HG03025 (cell line): ENCODE measurements around the gene CFAP157.

Experiments
- ATAC-seq: cut with Tn5 transposase; IDR thresholded peaks from one replicate; pipeline ENCODE4 v1.9.1; 2021; ENCODE audit warnings: mild to moderate bottlenecking, moderate library complexity; ENCODE audit not compliant: unreplicated experiment, low FRiP score

The CFAP157 gene

DNA sequence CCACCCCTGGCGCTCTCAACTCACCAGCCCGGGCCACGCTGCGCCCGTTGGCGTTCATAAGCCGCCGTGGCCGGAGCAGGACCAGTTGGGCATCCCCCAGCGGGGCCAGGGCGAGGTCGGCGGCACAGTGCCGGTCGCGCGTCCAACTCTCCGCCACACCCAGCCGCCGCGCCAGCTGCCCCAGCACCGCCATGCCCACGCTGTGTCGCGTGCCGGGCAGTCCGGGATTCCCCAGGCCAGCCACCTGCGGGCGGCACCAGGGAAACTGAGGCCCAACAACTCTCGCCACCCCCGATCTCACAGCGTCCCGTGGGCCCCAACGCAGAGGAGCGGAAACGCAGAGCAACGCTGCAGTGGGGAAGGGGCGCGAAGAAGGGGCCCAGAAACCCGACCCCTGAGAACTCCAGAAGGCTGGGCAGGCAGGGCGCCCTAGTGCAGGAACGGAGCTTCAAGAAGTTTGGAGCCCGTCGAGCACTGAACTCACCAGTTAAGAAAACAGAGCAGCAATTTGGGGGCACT, 8.2 kb downstream of the CFAP157 start:
- peak; percentile 10 for ATAC-seq

DNA sequence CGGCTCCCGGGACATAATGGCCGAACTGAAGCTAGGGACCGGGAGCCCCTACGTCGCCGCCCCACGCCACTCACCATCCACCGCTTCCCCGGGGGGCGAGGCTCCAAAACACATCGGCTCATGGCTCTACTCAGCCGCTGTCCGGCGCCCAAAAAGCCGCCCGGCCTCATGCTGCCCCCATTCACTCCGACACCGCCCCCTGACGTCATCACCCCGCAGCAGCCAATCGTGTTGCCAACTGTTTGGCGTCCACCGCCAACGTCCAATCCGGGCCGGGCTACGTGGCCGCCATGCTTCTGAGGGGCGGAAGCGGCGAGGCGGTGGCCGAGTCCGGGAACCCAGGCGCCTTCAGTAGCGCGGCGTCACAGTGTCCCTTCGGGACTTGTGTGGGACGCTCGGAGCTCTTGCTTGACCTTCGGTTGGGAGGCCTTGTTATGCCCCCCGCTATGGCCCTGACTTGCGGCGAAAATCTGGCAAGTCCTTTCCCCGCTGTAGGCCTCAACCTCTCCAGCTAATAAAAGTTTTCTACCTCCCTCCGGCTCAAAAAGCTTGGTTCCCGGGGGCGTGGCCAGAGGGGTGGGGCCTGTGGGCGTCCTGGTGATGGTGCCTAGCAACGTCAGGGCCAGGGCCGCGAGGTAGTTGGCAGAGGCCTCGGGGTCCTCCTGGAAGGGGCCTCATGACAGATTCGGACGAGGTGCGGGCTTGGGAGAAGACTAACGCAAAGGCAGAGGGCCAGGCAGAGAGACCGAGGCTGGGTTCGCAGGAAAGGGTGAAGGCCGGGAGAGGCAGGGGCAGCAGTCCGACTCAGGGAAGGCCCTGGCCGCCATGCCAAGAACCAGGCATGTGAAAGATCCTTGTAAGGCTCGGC, 8.9 kb downstream of the CFAP157 start, which contains the start of the genes PTRH1 and TTC16:
Gene PTRH1 (minus strand): TSS at position 194 of the 868 bp plus-strand sequence. CDS start 24 bp downstream, at position 170.
Gene TTC16 (plus strand): TSS at position 610 of the 868 bp plus-strand sequence. CDS start 67 bp downstream, at position 677.
- ATAC-seq, result peak; percentile 89

DNA sequence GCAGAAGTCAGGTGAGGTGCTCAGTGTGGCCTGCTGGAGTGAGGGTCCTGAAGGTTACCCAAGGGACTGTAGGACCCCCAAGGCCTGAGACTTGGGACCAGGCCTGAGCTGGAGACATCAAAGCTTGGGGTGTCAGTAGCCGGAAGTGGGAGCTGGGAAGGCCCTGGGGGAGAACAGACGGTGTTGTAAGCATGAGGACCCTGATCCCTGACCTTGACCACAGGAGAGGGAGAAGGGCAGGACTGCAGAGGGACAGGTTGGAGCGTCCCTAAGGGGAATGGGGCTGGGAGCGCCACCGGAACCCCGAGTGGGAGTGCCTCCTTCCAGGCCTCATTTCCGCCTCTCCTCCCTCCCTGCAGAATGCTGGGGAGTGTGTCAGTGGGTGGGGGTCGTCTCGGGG, 9.6 kb downstream of the CFAP157 start:
- ATAC-seq, result no peak

DNA sequence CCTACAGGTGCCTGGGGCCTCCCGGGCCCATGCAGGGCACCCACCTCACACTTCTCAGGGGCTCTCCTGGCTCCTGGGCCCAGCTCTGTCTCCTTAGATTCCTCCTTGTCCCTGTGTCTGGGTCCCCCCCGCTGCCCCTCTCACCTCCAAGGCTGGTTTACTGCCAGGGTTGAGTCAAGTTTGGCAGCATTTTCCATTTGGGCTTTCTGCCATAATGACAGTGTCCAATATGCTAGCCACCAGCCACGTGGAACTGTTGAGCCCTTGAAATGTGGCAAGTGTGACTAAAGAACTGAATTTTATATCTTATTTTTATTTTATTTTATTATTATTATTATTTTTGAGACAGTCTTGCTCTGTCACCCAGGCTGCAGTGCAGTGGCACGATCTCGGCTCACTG, 11.0 kb downstream of the CFAP157 start:
- ATAC-seq, result no peak

DNA sequence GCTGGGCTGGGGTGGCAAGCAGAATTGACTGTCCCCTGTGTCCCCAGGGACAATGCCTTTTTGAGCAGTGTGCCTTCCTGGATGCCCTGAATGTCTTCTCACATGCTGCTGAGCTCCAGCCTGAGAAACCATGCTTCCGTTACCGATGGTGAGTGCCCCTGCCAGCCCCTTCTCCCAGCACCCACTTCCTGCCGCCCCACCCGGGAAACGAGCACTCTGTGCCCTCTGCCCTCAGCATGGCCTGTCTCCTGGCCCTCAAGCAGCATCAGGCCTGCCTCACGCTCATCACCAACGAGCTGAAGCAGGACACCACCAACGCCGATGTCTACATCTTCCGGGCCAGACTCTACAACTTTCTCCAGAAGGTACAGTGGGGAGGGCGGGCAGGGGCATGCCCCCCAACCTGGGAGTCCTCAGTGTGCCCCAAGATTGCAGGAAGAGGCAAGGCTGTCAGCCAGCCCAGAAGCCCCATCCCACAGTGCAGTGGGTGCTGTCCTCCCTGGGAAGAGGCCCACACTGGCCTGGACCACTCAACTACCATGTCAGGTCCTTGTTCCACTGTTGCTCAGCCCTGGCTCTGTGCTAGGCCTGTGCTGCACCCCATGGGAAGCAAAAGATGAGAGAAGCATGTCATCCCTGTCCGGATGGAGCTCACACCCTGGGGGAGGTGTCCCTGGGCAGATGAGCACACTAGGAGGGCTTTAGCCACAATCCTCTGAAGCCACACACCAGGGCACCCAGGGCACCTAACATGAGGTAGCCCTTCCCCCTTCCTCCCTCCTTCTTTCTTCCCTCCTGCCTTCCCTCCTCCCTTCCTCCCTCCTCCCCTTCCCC, 13.5 kb downstream of the CFAP157 start:
- no peak for ATAC-seq

DNA sequence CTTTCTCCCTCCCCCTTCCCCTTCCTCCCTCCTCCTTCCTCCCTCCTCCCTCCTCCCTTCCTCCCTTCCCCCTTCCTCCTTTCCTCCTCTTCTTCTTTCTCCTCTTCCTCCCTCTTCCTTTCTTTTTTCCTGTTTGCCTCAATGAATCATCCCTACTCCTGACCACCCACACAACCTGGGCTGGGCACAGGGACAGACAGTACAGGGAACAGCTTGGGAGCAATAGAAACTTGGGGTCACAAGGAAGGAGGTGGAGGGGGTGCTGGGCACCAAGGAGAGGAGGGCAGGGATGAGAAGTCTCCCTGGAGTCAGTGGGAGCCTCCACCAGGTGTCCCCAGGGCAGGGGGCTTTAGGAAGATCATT, 14.1 kb downstream of the CFAP157 start:
- no peak for ATAC-seq

DNA sequence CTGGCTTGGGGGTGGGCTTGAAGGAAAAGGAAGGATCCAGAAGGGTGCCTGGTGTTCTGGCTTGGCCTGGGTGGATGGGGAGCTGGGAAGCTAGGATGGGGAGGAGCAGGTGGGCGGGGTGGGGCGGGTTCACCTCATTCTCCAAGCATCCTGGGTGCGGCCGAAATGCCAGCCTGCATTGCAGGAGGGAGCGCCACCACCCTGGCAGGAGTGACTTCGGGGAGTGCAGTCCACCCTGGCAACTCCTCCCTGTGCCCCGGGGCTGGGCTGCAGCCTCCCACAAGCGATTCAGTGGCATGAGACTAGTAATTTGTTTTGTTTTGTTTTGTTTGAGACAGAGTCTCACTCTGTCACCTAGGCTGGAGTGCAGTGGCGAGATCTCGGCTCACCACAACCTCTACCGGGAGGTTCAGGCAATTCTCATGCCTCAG, 14.6 kb downstream of the CFAP157 start:
- no peak for ATAC-seq

DNA sequence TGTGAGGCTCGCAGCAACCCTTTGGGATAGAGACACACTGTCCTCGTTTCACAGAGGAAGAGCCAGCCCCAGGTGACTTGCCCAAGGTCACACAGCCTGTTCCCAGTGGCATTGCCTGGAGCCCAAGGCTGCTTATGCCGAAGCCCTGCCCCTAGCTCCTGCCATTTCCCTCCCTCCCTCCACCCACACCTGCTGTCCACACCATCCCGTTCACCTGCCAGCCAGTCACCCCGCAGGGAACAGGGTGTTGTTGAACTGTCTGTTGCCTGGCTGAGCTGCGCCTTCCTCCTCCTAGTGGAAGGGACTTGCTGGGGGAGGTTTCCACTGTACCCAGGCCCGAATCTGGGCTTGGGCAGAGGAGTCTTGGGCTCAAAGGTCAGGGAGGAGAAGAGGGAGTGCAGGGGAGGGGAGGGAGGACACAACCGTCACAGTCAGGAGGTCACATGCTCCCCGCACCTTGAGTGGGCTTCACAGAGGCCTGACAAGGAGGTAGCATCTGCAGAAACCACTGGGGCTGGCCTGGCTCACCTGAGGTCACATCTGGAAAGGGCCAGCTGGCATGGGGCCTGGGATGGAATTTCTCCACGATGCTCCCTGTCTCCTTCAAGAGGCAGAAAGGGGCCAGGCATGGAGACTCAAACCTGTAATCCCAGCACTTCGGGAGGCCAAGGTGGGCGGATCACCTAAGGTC, 15.4 kb downstream of the CFAP157 start:
- no peak for ATAC-seq

DNA sequence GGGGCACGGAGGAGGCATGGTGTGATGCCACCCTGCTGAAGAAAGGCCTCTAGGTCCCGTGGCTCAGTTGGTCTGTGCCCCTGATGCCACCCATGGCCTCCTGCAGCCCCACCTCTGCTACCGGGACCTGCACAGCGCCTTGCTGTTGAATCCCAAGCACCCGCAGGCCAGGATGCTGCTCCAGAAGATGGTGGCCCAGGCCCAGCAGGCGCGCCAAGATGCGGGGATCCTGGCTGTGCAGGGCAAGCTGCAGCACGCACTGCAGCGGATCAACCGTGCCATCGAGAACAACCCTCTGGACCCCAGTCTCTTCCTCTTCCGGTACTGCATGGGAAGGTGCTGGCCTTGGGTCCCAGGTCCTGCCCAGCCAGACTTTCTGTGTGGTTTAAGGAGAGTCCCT, 16.2 kb downstream of the CFAP157 start:
- ATAC-seq, result no peak

DNA sequence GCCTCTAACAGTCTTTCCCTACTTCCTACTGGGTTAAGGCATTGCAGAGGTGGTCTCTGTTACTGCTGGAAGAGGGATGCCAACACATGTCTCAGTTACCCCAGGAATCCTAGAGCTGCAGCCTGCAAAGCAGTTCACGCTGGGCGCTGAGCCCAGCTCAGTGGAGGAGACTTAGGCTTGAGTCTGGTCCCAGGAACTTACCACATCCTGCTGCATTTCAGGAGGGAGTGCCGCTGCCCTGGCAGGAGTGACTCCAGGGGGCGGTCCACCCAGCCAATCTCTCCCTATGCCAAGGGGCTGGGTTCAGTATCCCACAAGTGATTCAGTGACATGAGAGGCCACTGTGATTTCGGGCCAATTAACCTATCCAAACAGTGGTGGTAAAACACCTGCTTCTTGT, 16.7 kb downstream of the CFAP157 start:
- no peak for ATAC-seq

DNA sequence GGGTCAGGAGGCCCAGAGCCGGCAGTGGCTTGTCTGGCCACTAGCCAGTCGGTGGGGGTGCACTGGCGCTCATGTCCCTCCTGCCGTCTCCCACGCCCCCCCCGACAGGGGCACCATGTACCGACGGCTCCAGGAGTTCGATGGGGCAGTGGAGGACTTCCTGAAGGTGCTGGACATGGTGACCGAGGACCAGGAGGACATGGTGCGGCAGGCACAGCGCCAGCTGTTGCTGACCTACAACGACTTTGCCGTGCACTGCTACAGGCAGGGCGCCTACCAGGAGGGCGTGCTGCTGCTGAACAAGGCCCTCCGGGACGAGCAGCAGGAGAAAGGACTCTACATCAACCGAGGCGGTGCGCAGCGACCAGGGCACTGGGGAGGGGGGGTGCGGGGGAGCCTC, 17.2 kb downstream of the CFAP157 start:
- no peak for ATAC-seq

DNA sequence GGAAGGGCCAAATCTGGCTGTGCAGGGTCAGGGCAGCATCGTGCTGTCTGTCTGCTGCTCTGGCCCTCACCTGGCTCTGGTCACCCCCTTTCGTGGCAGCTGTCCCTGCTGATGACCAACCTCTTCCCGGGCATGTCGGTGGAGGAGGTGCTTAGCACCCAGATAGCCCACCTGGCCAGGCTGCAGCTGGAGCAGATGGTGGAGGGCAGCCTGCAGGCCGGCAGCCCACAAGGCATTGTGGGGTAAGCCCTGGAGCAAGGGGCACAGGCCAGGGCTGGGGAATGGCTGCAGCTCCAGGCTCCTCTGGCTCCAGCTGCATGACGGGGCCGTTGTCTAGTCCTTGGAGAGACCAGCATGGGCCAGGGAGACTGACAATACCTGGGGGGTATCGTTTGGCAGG, 20.1 kb downstream of the CFAP157 start:
- no peak for ATAC-seq

DNA sequence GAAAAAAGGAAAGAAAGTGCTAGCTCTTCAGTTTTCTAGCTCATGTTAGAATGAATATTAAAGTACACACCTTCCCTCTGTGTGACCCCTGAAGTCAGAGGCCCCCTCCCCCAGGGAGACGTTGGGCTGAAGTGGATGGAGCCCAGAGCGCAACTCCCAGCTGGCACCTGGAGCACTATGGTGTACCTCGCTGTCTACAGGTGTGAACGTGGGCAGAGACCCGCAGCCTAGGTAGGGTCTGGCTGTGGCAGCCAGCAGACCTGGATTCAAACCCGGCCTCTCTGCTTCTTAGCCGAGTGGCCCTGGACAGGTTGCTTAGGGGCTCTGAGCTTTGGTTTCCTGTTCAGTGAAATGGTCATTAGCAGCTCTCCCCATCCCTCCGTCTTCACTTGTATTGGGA, 22.0 kb downstream of the CFAP157 start:
- no peak for ATAC-seq

DNA sequence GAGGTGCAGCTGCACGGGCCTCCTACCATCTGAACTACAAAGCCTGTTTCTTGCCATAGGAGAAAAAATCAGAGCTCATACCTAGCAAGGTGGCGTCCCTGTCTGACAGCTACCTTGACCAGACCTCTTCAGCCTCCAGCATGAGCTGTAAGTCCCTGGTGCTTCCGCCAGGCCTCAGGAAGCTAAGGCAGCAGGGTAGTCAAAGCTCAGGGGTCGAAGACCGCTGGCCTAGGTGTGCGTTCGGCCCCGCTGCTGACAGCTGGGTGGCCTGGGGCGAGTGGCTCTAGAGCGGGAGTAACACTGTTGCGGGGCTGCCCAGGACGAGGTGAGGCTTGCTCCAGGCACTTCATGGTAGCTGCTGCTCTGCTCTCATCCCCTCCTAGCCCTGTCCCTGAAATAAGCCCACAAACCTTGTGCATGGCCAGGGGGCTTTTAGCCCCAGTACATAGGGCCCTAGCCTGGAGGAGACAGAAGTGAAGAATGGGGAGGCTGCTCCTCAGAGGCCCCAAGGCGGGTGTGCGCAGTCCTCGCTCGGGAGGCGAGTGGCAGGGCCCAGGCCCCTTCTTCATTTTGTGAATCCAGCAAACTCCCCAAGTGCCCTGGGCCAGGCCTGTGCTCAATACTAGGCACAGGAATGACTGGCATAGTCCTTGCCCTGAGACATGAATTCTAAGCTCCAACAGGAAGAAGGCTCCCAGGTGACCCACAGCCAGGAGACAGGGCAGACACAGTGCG, 22.9 kb downstream of the CFAP157 start:
- ATAC-seq, result no peak

DNA sequence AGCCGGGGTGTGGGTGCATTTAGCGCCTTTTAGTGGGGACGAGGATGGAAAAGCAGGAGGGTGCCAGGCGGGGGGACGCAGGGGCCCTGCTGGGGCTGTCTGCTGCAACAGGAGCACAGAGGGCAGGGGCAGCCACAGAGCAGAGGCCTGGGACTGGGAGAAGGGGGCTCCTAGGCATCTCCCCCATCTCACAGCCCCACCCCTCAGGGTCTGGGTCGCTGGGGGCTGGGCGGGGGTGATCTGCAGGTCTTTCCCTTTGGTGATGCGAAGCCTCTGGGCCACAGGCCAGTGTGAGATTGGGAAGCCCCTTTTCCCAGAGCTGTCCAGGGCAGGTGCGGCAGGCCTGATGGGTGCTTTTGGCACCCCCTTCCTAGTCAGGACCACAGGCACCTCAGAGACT, 23.5 kb downstream of the CFAP157 start:
- no peak for ATAC-seq

DNA sequence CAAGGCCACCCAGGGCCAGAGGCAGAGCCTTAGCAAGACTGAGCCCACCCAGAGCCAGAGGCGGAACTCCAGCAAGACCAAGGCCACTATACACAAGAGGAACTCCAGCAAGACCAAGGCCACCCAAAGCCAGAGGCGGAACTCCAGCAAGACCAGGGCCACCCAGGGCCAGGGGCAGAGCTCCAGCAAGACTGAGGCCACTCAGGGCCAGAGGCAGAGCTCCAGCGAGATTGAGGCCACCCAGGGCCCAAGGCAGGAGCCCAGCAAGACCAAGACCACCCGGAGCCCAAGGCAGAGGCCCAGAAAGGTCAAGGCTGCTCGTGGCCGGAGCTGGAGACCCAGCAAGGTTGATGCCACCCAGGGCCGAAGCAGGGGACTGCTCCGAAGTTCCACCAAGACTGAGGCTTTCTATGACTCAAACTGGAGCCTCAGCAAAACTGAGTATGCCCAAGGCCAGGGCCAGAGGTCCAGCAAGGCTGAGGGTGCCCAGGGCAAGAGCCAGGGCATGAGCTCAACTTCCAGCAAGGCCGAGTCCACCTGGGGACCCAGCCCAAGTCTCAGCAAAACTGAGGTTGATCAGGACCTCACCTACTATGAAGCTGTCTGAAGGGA, 24.1 kb downstream of the CFAP157 start:
- ATAC-seq, result no peak

DNA sequence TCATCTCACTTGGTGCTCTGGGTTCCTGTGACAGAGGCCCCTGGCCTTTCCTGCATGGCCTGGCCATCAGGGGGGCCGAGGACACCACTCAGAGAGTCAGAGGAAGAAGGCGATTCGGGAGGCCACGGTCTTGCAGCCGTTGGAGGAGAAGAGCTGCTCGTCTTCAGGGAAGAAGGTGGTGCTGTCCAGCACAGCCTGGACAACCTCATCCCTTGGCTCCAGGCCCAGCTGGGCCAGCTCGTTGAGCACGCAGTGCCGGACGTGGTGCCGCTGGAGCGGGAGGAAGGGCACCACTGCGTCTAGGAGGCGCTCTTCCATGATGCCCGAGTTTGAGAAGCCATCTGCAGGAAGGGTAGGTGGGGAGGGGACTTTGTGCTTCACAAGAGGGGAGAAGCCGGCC, 25.1 kb downstream of the CFAP157 start:
- no peak for ATAC-seq

DNA sequence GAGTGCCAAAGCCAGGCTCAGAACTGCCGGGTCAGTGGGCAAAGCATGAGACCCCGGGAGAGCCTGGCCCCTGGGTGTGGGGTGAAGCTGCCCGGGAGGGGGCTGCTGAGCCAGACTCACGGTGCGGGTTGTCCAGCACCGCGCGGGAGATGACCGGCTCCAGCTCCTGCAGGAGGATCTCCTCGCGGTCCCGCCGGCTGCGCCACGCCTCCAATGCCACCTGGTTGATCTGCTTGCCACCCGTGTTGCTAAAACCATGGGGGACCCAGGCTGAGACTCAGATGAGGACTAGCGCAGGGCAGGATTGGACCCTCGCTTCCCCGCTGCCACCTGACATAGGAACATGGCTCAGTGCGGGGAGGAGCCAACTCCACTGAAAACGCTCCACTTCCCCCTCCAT, 25.7 kb downstream of the CFAP157 start:
- no peak for ATAC-seq

DNA sequence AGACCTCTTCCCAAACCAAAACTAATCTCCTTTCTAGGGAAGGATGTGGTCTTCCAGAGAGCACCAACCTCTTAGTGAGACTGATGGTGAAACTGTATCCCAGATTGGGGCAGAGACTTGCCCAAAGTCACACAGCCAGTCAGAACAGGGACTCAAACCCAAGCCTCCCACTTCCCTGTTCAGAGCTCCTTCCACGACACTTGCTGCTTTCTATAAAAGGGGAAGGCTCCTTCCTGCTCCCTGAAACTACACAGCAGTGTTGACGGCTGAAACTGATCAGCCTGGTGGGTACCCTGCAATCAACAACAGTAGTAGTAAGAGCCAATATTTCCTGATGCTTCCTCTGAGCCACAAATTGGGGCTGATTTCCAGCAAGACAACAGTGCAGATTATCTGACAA, 26.8 kb downstream of the CFAP157 start:
- no peak for ATAC-seq
